Effector memory CD8-positive, alpha-beta T cell (primary cell): ENCODE results near the gene NACC2.

Experiments used
- ATAC-seq: fragments of 150-1000 bp; cut with Tn5 transposase; replicated peaks from 2 replicates; pipeline ENCODE4 v1.10.0; 2021; ENCODE audit warnings: mild to moderate bottlenecking, moderate library complexity
- DNase-seq, 3 experiments: peaks; one replicate each; pipeline ENCODE4 v3.0.0; 2021
- H3K27ac Mint-ChIP-seq, 2 donors: one replicate each; pipeline ENCODE4 v1.8.0; 2022; ENCODE audit warnings: mild to moderate bottlenecking in 2 of 2, mixed read lengths in 2 of 2, moderate library complexity in 2 of 2
- H3K27me3 Mint-ChIP-seq, 2 donors: one replicate each; pipeline ENCODE4 v1.8.0; 2022; ENCODE audit warnings: mixed read lengths in 2 of 2
- H3K36me3 Mint-ChIP-seq: one replicate; pipeline ENCODE4 v1.8.0; 2022; ENCODE audit warnings: mild to moderate bottlenecking, moderate library complexity, mixed read lengths; ENCODE audit not compliant: insufficient read depth
- H3K4me1 Mint-ChIP-seq, 2 donors: one replicate each; pipeline ENCODE4 v1.8.0; 2022; ENCODE audit warnings: low read depth in 2 of 2, mixed read lengths in 2 of 2
- H3K4me3 Mint-ChIP-seq, 2 donors: one replicate each; pipeline ENCODE4 v1.8.0; 2022; ENCODE audit warnings: mild to moderate bottlenecking in 2 of 2, mixed read lengths in 2 of 2, moderate library complexity in 2 of 2
- H3K9me3 Mint-ChIP-seq, 2 donors: one replicate each; pipeline ENCODE4 v1.8.0; 2022; ENCODE audit warnings: mixed read lengths in 2 of 2
- total RNA-seq, 9 experiments: gene quantifications; one replicate each; lab custom pipeline; 2026; lab: John Stamatoyannopoulos, UW

Gene NACC2
- total RNA-seq, result 21.8 to 39.1 (median 25.2) reads per million in 9 experiments

- peak within 1 kb of the TSS; percentile 75 to 77 for H3K27ac Mint-ChIP-seq
- ATAC-seq (peak; percentile 40), DNase-seq (no peak)
- no peaks in the 10 kb centered on the region for H3K9me3 Mint-ChIP-seq
- peaks cover 27 to 34% of the 10 kb centered on the region in 2 donors for H3K4me1 Mint-ChIP-seq
- peak within 1 kb of the TSS; percentile 80 to 81 for H3K4me3 Mint-ChIP-seq
- H3K36me3 Mint-ChIP-seq, result peaks cover 3% of the 10 kb centered on the region
- H3K27me3 Mint-ChIP-seq, result no peaks in the 10 kb centered on the region
Observed at GRCh38 chr9:136095070-136096058, at the start of gene NACC2. Gene NACC2 (minus strand): TSS chr9:136095289. CDS start chr9:136050521, 44,768 bp downstream.

- Mint-ChIP-seq H3K9me3 (no peaks in the 10 kb centered on the region), H3K27me3 (peaks cover 22 to 34% of the 10 kb centered on the region in 2 donors), H3K4me3 (no peak overlapping the region), H3K27ac (no peak overlapping the region), H3K36me3 (no peaks in the 10 kb centered on the region), H3K4me1 (no peaks in the 10 kb centered on the region)
- ATAC-seq (no peak), DNase-seq (no peak)
Observed at GRCh38 chr9:136144450-136144849, 49.4 kb upstream of the NACC2 start.

GRCh38 chr9:136143215-136144001 is 48.3 kb upstream of the NACC2 start:
- no peaks in the 10 kb centered on the region for H3K36me3 Mint-ChIP-seq
- no peaks in the 10 kb centered on the region for H3K4me1 Mint-ChIP-seq
- ATAC-seq (no peak), DNase-seq (no peak)
- peaks cover 22 to 34% of the 10 kb centered on the region in 2 donors for H3K27me3 Mint-ChIP-seq
- H3K27ac Mint-ChIP-seq, result no peak overlapping the region
- H3K4me3 Mint-ChIP-seq, result no peak overlapping the region
- H3K9me3 Mint-ChIP-seq, result no peaks in the 10 kb centered on the region

- DNase-seq (no peak), ATAC-seq (no peak)
- Mint-ChIP-seq H3K27me3 (peaks cover 22 to 34% of the 10 kb centered on the region in 2 donors), H3K36me3 (no peaks in the 10 kb centered on the region), H3K4me1 (no peaks in the 10 kb centered on the region), H3K9me3 (no peaks in the 10 kb centered on the region), H3K4me3 (no peak overlapping the region), H3K27ac (no peak overlapping the region)
Observed at GRCh38 chr9:136142859-136143214, 47.7 kb upstream of the NACC2 start.

GRCh38 chr9:136142414-136142796 is 47.3 kb upstream of the NACC2 start:
- ATAC-seq (no peak), DNase-seq (no peak)
- no peaks in the 10 kb centered on the region for H3K9me3 Mint-ChIP-seq
- H3K4me3 Mint-ChIP-seq, result no peak overlapping the region
- H3K36me3 Mint-ChIP-seq, result no peaks in the 10 kb centered on the region
- H3K27me3 Mint-ChIP-seq, result peaks cover 22 to 37% of the 10 kb centered on the region in 2 donors
- no peaks in the 10 kb centered on the region for H3K4me1 Mint-ChIP-seq
- no peak overlapping the region for H3K27ac Mint-ChIP-seq

GRCh38 chr9:136141682-136142413 is 46.8 kb upstream of the NACC2 start:
- H3K36me3 Mint-ChIP-seq, result no peaks in the 10 kb centered on the region
- no peaks in the 10 kb centered on the region for H3K4me1 Mint-ChIP-seq

GRCh38 chr9:136140966-136141365 is 45.9 kb upstream of the NACC2 start:
- Mint-ChIP-seq H3K36me3 (no peaks in the 10 kb centered on the region), H3K27ac (no peak overlapping the region), H3K4me3 (no peak overlapping the region), H3K9me3 (no peaks in the 10 kb centered on the region), H3K4me1 (no peaks in the 10 kb centered on the region), H3K27me3 (peaks cover 26 to 42% of the 10 kb centered on the region in 2 donors)
- DNase-seq, result no peak
- no peak for ATAC-seq

More at GRCh38 chr9:136141682-136142413, 46.8 kb upstream of the NACC2 start:
- no peaks in the 10 kb centered on the region for H3K9me3 Mint-ChIP-seq
- DNase-seq (no peak), ATAC-seq (no peak)
- no peak overlapping the region for H3K27ac Mint-ChIP-seq
- H3K4me3 Mint-ChIP-seq, result no peak overlapping the region
- peaks cover 22 to 42% of the 10 kb centered on the region in 2 donors for H3K27me3 Mint-ChIP-seq

GRCh38 chr9:136140046-136140445 is 45.0 kb upstream of the NACC2 start:
- H3K27me3 Mint-ChIP-seq, result peaks cover 19 to 42% of the 10 kb centered on the region in 2 donors
- no peaks in the 10 kb centered on the region for H3K36me3 Mint-ChIP-seq
- no peak for DNase-seq
- no peaks in the 10 kb centered on the region for H3K9me3 Mint-ChIP-seq
- H3K4me1 Mint-ChIP-seq, result no peaks in the 10 kb centered on the region
- ATAC-seq, result no peak
- no peak overlapping the region for H3K4me3 Mint-ChIP-seq
- no peak overlapping the region for H3K27ac Mint-ChIP-seq

GRCh38 chr9:136138566-136138965 is 43.5 kb upstream of the NACC2 start:
- DNase-seq (peak in 1 of 3 experiments; percentile 34), ATAC-seq (no peak)
- Mint-ChIP-seq H3K4me3 (no peak overlapping the region), H3K4me1 (peaks cover 2 to 6% of the 10 kb centered on the region in 2 donors), H3K27me3 (peaks cover 20 to 42% of the 10 kb centered on the region in 2 donors), H3K9me3 (no peaks in the 10 kb centered on the region), H3K36me3 (no peaks in the 10 kb centered on the region), H3K27ac (no peak overlapping the region)

GRCh38 chr9:136137321-136138265 is 42.5 kb upstream of the NACC2 start:
- Mint-ChIP-seq H3K9me3 (no peaks in the 10 kb centered on the region), H3K27me3 (peaks cover 22 to 45% of the 10 kb centered on the region in 2 donors), H3K4me3 (no peak overlapping the region), H3K36me3 (no peaks in the 10 kb centered on the region), H3K27ac (no peak overlapping the region), H3K4me1 (peaks cover 4 to 8% of the 10 kb centered on the region in 2 donors)
- ATAC-seq, result no peak
- no peak for DNase-seq

GRCh38 chr9:136136127-136136925 is 41.2 kb upstream of the NACC2 start:
- no peaks in the 10 kb centered on the region for H3K9me3 Mint-ChIP-seq
- H3K27me3 Mint-ChIP-seq, result peaks cover 22 to 55% of the 10 kb centered on the region in 2 donors
- DNase-seq (no peak), ATAC-seq (no peak)
- peaks cover 4 to 8% of the 10 kb centered on the region in 2 donors for H3K4me1 Mint-ChIP-seq
- H3K4me3 Mint-ChIP-seq, result no peak overlapping the region
- no peaks in the 10 kb centered on the region for H3K36me3 Mint-ChIP-seq
- no peak overlapping the region for H3K27ac Mint-ChIP-seq
